Measurements from ENCODE around the gene BLCAP.
"Not testable (repeated sequence)": the region's sequence is repeated elsewhere in the genome, so short reads cannot be mapped to it uniquely, and the experiment has no call there.

- TF ChIP-seq CTCF, POLR2A (IDR thresholded peaks at IDR 0.05): not testable (repeated sequence)
These were observed 13.2 kb upstream of the BLCAP start for GRCh38 chr20:37540838-37541237.
